ENCODE data around the gene STARD13.

STARD13 gene

GRCh38 chr13:33152389-33152788 is 133.2 kb downstream of the STARD13 start:
- Histone ChIP-seq H3K9me3 (ENCODE audit: control insufficient read depth, insufficient read depth, low read length) (no peaks in the 10 kb centered on the region), H3K36me3 (ENCODE audit: control insufficient read depth, insufficient read depth, low read length) (no peaks in the 10 kb centered on the region), H3K27me3 (ENCODE audit: control insufficient read depth, insufficient read depth, low read length) (no peaks in the 10 kb centered on the region), H3K27ac (ENCODE audit: low read depth, low read length) (no peak overlapping the region), H3K9ac (ENCODE audit: low read depth, low read length) (no peak overlapping the region), H3K4me3 (ENCODE audit: low read depth, low read length) (no peak overlapping the region), H3K4me1 (ENCODE audit: control insufficient read depth, insufficient read depth, low read length) (no peaks in the 10 kb centered on the region)

- H3K9ac ChIP-seq (ENCODE audit: low read depth, low read length), result no peak overlapping the region
- no peaks in the 10 kb centered on the region for H3K27me3 ChIP-seq (ENCODE audit: control insufficient read depth, insufficient read depth, low read length)
- no peaks in the 10 kb centered on the region for H3K36me3 ChIP-seq (ENCODE audit: control insufficient read depth, insufficient read depth, low read length)
Observed at GRCh38 chr13:33150662-33151061, 134.9 kb downstream of the STARD13 start.

GRCh38 chr13:33150126-33150525 is 135.4 kb downstream of the STARD13 start:
- H3K9me3 ChIP-seq (ENCODE audit: control insufficient read depth, insufficient read depth, low read length), result no peaks in the 10 kb centered on the region

More at GRCh38 chr13:33150662-33151061, 134.9 kb downstream of the STARD13 start:
- no peak overlapping the region for H3K4me3 ChIP-seq (ENCODE audit: low read depth, low read length)
- H3K4me1 ChIP-seq (ENCODE audit: control insufficient read depth, insufficient read depth, low read length), result no peaks in the 10 kb centered on the region
- H3K27ac ChIP-seq (ENCODE audit: low read depth, low read length), result no peak overlapping the region
- H3K9me3 ChIP-seq (ENCODE audit: control insufficient read depth, insufficient read depth, low read length), result no peaks in the 10 kb centered on the region

GRCh38 chr13:33147832-33148231 is 137.7 kb downstream of the STARD13 start:
- Histone ChIP-seq H3K36me3 (ENCODE audit: control insufficient read depth, insufficient read depth, low read length) (no peaks in the 10 kb centered on the region), H3K9ac (ENCODE audit: low read depth, low read length) (no peak overlapping the region), H3K27ac (ENCODE audit: low read depth, low read length) (no peak overlapping the region), H3K9me3 (ENCODE audit: control insufficient read depth, insufficient read depth, low read length) (no peaks in the 10 kb centered on the region), H3K27me3 (ENCODE audit: control insufficient read depth, insufficient read depth, low read length) (no peaks in the 10 kb centered on the region), H3K4me3 (ENCODE audit: low read depth, low read length) (no peak overlapping the region), H3K4me1 (ENCODE audit: control insufficient read depth, insufficient read depth, low read length) (no peaks in the 10 kb centered on the region)

More at GRCh38 chr13:33150126-33150525, 135.4 kb downstream of the STARD13 start:
- H3K27me3 ChIP-seq (ENCODE audit: control insufficient read depth, insufficient read depth, low read length), result no peaks in the 10 kb centered on the region
- no peak overlapping the region for H3K27ac ChIP-seq (ENCODE audit: low read depth, low read length)
- no peaks in the 10 kb centered on the region for H3K4me1 ChIP-seq (ENCODE audit: control insufficient read depth, insufficient read depth, low read length)
- H3K9ac ChIP-seq (ENCODE audit: low read depth, low read length), result no peak overlapping the region
- no peaks in the 10 kb centered on the region for H3K36me3 ChIP-seq (ENCODE audit: control insufficient read depth, insufficient read depth, low read length)
- H3K4me3 ChIP-seq (ENCODE audit: low read depth, low read length), result no peak overlapping the region

GRCh38 chr13:33146843-33147611 is 138.5 kb downstream of the STARD13 start:
- Histone ChIP-seq H3K4me1 (ENCODE audit: control insufficient read depth, insufficient read depth, low read length) (no peaks in the 10 kb centered on the region), H3K9me3 (ENCODE audit: control insufficient read depth, insufficient read depth, low read length) (no peaks in the 10 kb centered on the region), H3K27me3 (ENCODE audit: control insufficient read depth, insufficient read depth, low read length) (no peaks in the 10 kb centered on the region), H3K36me3 (ENCODE audit: control insufficient read depth, insufficient read depth, low read length) (no peaks in the 10 kb centered on the region), H3K9ac (ENCODE audit: low read depth, low read length) (no peak overlapping the region), H3K27ac (ENCODE audit: low read depth, low read length) (no peak overlapping the region), H3K4me3 (ENCODE audit: low read depth, low read length) (no peak overlapping the region)

GRCh38 chr13:33145667-33146066 is 139.9 kb downstream of the STARD13 start:
- Histone ChIP-seq H3K9ac (ENCODE audit: low read depth, low read length) (no peak overlapping the region), H3K4me3 (ENCODE audit: low read depth, low read length) (no peak overlapping the region), H3K4me1 (ENCODE audit: control insufficient read depth, insufficient read depth, low read length) (no peaks in the 10 kb centered on the region), H3K27me3 (ENCODE audit: control insufficient read depth, insufficient read depth, low read length) (no peaks in the 10 kb centered on the region), H3K27ac (ENCODE audit: low read depth, low read length) (no peak overlapping the region), H3K36me3 (ENCODE audit: control insufficient read depth, insufficient read depth, low read length) (no peaks in the 10 kb centered on the region), H3K9me3 (ENCODE audit: control insufficient read depth, insufficient read depth, low read length) (no peaks in the 10 kb centered on the region)

GRCh38 chr13:33144358-33144784 is 141.2 kb downstream of the STARD13 start:
- no peaks in the 10 kb centered on the region for H3K36me3 ChIP-seq (ENCODE audit: control insufficient read depth, insufficient read depth, low read length)
- H3K4me1 ChIP-seq (ENCODE audit: control insufficient read depth, insufficient read depth, low read length), result no peaks in the 10 kb centered on the region
- H3K9ac ChIP-seq (ENCODE audit: low read depth, low read length), result no peak overlapping the region
- H3K27me3 ChIP-seq (ENCODE audit: control insufficient read depth, insufficient read depth, low read length), result no peaks in the 10 kb centered on the region
- no peak overlapping the region for H3K27ac ChIP-seq (ENCODE audit: low read depth, low read length)
- no peak overlapping the region for H3K4me3 ChIP-seq (ENCODE audit: low read depth, low read length)
- no peaks in the 10 kb centered on the region for H3K9me3 ChIP-seq (ENCODE audit: control insufficient read depth, insufficient read depth, low read length)

GRCh38 chr13:33139780-33140535 is 145.6 kb downstream of the STARD13 start:
- Histone ChIP-seq H3K4me1 (ENCODE audit: control insufficient read depth, insufficient read depth, low read length) (no peaks in the 10 kb centered on the region), H3K4me3 (ENCODE audit: low read depth, low read length) (no peak overlapping the region), H3K27ac (ENCODE audit: low read depth, low read length) (no peak overlapping the region), H3K27me3 (ENCODE audit: control insufficient read depth, insufficient read depth, low read length) (no peaks in the 10 kb centered on the region), H3K9me3 (ENCODE audit: control insufficient read depth, insufficient read depth, low read length) (peaks cover 7% of the 10 kb centered on the region; the same call in 1 of the 2 replicates), H3K36me3 (ENCODE audit: control insufficient read depth, insufficient read depth, low read length) (no peaks in the 10 kb centered on the region), H3K9ac (ENCODE audit: low read depth, low read length) (no peak overlapping the region)

GRCh38 chr13:33139184-33139583 is 146.4 kb downstream of the STARD13 start:
- H3K4me3 ChIP-seq (ENCODE audit: low read depth, low read length), result no peak overlapping the region
- H3K36me3 ChIP-seq (ENCODE audit: control insufficient read depth, insufficient read depth, low read length), result no peaks in the 10 kb centered on the region

GRCh38 chr13:33138441-33138840 is 147.1 kb downstream of the STARD13 start:
- Histone ChIP-seq H3K4me3 (ENCODE audit: low read depth, low read length) (no peak overlapping the region), H3K27me3 (ENCODE audit: control insufficient read depth, insufficient read depth, low read length) (no peaks in the 10 kb centered on the region), H3K27ac (ENCODE audit: low read depth, low read length) (no peak overlapping the region), H3K4me1 (ENCODE audit: control insufficient read depth, insufficient read depth, low read length) (no peaks in the 10 kb centered on the region), H3K36me3 (ENCODE audit: control insufficient read depth, insufficient read depth, low read length) (no peaks in the 10 kb centered on the region), H3K9ac (ENCODE audit: low read depth, low read length) (no peak overlapping the region), H3K9me3 (ENCODE audit: control insufficient read depth, insufficient read depth, low read length) (peaks cover 7% of the 10 kb centered on the region; the same call in 1 of the 2 replicates)

More at GRCh38 chr13:33139184-33139583, 146.4 kb downstream of the STARD13 start:
- Histone ChIP-seq H3K9me3 (ENCODE audit: control insufficient read depth, insufficient read depth, low read length) (peaks cover 7% of the 10 kb centered on the region; the same call in 1 of the 2 replicates), H3K27ac (ENCODE audit: low read depth, low read length) (no peak overlapping the region), H3K4me1 (ENCODE audit: control insufficient read depth, insufficient read depth, low read length) (no peaks in the 10 kb centered on the region), H3K9ac (ENCODE audit: low read depth, low read length) (no peak overlapping the region), H3K27me3 (ENCODE audit: control insufficient read depth, insufficient read depth, low read length) (no peaks in the 10 kb centered on the region)

GRCh38 chr13:33137721-33138120 is 147.8 kb downstream of the STARD13 start:
- H3K36me3 ChIP-seq (ENCODE audit: control insufficient read depth, insufficient read depth, low read length), result no peaks in the 10 kb centered on the region
- H3K9me3 ChIP-seq (ENCODE audit: control insufficient read depth, insufficient read depth, low read length), result peaks cover 7% of the 10 kb centered on the region; the same call in 1 of the 2 replicates
- no peak overlapping the region for H3K4me3 ChIP-seq (ENCODE audit: low read depth, low read length)
- no peak overlapping the region for H3K27ac ChIP-seq (ENCODE audit: low read depth, low read length)
- H3K9ac ChIP-seq (ENCODE audit: low read depth, low read length), result no peak overlapping the region
- no peaks in the 10 kb centered on the region for H3K4me1 ChIP-seq (ENCODE audit: control insufficient read depth, insufficient read depth, low read length)
- H3K27me3 ChIP-seq (ENCODE audit: control insufficient read depth, insufficient read depth, low read length), result no peaks in the 10 kb centered on the region
